A549 (cell line): ENCODE measurements around the gene CAVIN1.

Source experiments
- CTCF ChIP-seq: fragments of >200 bp; sonication (Bioruptor Twin); formaldehyde crosslinking; IDR thresholded peaks from 3 replicates; pipeline ENCODE4 v1.5.1; 2016
- NFE2L2 ChIP-seq: fragments of 150-350 bp; conservative IDR thresholded peaks from 2 replicates; pipeline ENCODE4 v1.6.1; 2014; ENCODE audit warnings: low read length
- POLR2A ChIP-seq: IDR thresholded peaks from 2 replicates; pipeline ENCODE4 v1.6.1; 2012; ENCODE audit warnings: mild to moderate bottlenecking, low read length
- RFX5 ChIP-seq: fragments of 450-650 bp; IDR thresholded peaks from 2 replicates; pipeline ENCODE4 v1.7.1; 2014; ENCODE audit warnings: antibody characterized with exemption, mild to moderate bottlenecking, moderate library complexity
- TF ChIP-seq, protein P1 (sequence below): fragments of 450-650 bp; IDR thresholded peaks from 2 replicates; pipeline ENCODE4 v1.6.1; 2014; ENCODE audit warnings: antibody characterized with exemption

GRCh38 chr17:42373896-42374295 is 49.2 kb downstream of the CAVIN1 start:
- TF ChIP-seq CTCF: no peak
- no peak for TF ChIP-seq POLR2A
- no peak for TF ChIP-seq NFE2L2
- TF ChIP-seq, protein P1, sequence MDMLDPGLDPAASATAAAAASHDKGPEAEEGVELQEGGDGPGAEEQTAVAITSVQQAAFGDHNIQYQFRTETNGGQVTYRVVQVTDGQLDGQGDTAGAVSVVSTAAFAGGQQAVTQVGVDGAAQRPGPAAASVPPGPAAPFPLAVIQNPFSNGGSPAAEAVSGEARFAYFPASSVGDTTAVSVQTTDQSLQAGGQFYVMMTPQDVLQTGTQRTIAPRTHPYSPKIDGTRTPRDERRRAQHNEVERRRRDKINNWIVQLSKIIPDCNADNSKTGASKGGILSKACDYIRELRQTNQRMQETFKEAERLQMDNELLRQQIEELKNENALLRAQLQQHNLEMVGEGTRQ: no peak
- no peak for TF ChIP-seq RFX5
